ENCODE measurements around the gene SLC36A1.

SLC36A1 gene

DNA sequence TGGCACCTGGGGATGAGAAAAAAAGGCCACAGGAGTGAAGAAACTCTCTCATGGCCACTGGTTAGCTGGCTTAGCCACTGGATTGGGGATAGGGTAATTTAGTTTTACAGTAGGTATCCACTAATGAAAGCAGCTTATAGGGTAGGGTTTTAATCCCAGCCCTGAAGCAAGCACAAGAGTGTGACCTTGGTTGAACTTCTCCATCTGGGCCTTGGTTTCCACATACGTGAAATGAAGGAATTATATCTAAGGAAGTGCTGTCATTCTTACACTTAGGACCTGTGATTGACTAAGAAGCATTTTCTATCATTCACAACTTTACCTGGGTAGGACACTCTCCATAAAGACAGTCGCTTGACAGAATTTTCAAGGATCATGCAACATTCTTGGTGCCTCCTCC lies 94.2 kb downstream of the SLC36A1 start:
- DNase-seq: no peak
